KMS-11 (cell line): ENCODE results near the gene FHOD1.

Experiments used
- H2AFZ ChIP-seq: fragments of 200-600 bp; sonication (generic); 2 replicates; pipeline ENCODE4 v1.6.1; 2016; ENCODE audit warnings: antibody characterized with exemption, mixed run types, low read depth
- H3K27ac ChIP-seq: fragments of 200-600 bp; sonication (generic); 2 replicates; pipeline ENCODE4 v1.6.1; 2016; ENCODE audit warnings: mild to moderate bottlenecking, mixed run types
- H3K27me3 ChIP-seq: fragments of 200-600 bp; sonication (generic); 2 replicates; pipeline ENCODE4 v1.6.1; 2017; ENCODE audit warnings: mild to moderate bottlenecking, low read depth, mixed run types, moderate library complexity; ENCODE audit not compliant: insufficient read depth
- H3K36me3 ChIP-seq: fragments of 200-600 bp; sonication (generic); 2 replicates; pipeline ENCODE4 v1.6.1; 2017; ENCODE audit warnings: mild to moderate bottlenecking, mixed run types; ENCODE audit not compliant: insufficient read depth
- H3K4me1 ChIP-seq: fragments of 200-600 bp; sonication (generic); 2 replicates; pipeline ENCODE4 v1.6.1; 2016; ENCODE audit warnings: mild to moderate bottlenecking, low read depth, mixed run types; ENCODE audit not compliant: poor library complexity, severe bottlenecking
- H3K4me2 ChIP-seq: fragments of 200-600 bp; sonication (generic); 2 replicates; pipeline ENCODE4 v1.7.0; 2016; ENCODE audit warnings: mild to moderate bottlenecking, mixed run types
- H3K4me3 ChIP-seq: fragments of 200-600 bp; sonication (generic); IDR thresholded peaks from 2 replicates; pipeline ENCODE4 v1.6.1; 2017; ENCODE audit warnings: low read depth, low read length, mixed read lengths; ENCODE audit not compliant: insufficient read depth
- H3K79me2 ChIP-seq: fragments of 200-600 bp; sonication (generic); 2 replicates; pipeline ENCODE4 v1.6.1; 2016; ENCODE audit warnings: low read depth, mixed run types; ENCODE audit not compliant: insufficient read depth
- H3K9ac ChIP-seq: fragments of 200-600 bp; sonication (generic); 2 replicates; pipeline ENCODE4 v1.6.1; 2016; ENCODE audit warnings: mild to moderate bottlenecking, mixed run types
- H4K20me1 ChIP-seq: fragments of 200-600 bp; sonication (generic); 2 replicates; pipeline ENCODE4 v1.6.1; 2016; ENCODE audit warnings: mild to moderate bottlenecking, mixed run types; ENCODE audit not compliant: insufficient read depth
- CTCF ChIP-seq: fragments of 200-600 bp; sonication (generic); conservative IDR thresholded peaks from 2 replicates; pipeline ENCODE4 v1.6.1; 2017; ENCODE audit warnings: low read depth, mild to moderate bottlenecking, antibody characterized with exemption, low read length, moderate library complexity, mixed read lengths

The FHOD1 gene

GRCh38 chr16:67242138-67242730 is 5.0 kb downstream of the FHOD1 start:
- Histone ChIP-seq H3K4me2 (no peak overlapping the region), H2AFZ (no peak overlapping the region), H3K9ac (no peak overlapping the region), H3K79me2 (no peaks in the 10 kb centered on the region), H3K27ac (no peak overlapping the region), H3K27me3 (no peaks in the 10 kb centered on the region), H3K4me1 (peaks cover 32% of the 10 kb centered on the region), H3K4me3 (no peak overlapping the region), H4K20me1 (no peaks in the 10 kb centered on the region), H3K36me3 (no peaks in the 10 kb centered on the region)
- TF ChIP-seq CTCF = no peak

GRCh38 chr16:67241008-67241900 is 6.0 kb downstream of the FHOD1 start:
- H3K4me3 ChIP-seq = no peak overlapping the region
- H3K27me3 ChIP-seq = no peaks in the 10 kb centered on the region
- peaks cover 32% of the 10 kb centered on the region for H3K4me1 ChIP-seq
- H3K9ac ChIP-seq = no peak overlapping the region
- no peak overlapping the region for H3K4me2 ChIP-seq
- H2AFZ ChIP-seq = no peak overlapping the region
- no peaks in the 10 kb centered on the region for H3K36me3 ChIP-seq
- H4K20me1 ChIP-seq = no peaks in the 10 kb centered on the region
- H3K27ac ChIP-seq = no peak overlapping the region
- no peaks in the 10 kb centered on the region for H3K79me2 ChIP-seq
- TF ChIP-seq CTCF = no peak

- H3K4me3 ChIP-seq = no peak overlapping the region
- H2AFZ ChIP-seq = no peak overlapping the region
- no peaks in the 10 kb centered on the region for H3K27me3 ChIP-seq
- H3K4me1 ChIP-seq = peaks cover 27% of the 10 kb centered on the region
- no peak overlapping the region for H3K9ac ChIP-seq
- H3K79me2 ChIP-seq = peaks cover 4% of the 10 kb centered on the region; the same call in 1 of the 2 replicates
- no peak for TF ChIP-seq CTCF
- H3K27ac ChIP-seq = no peak overlapping the region
- no peak overlapping the region for H3K4me2 ChIP-seq
- H4K20me1 ChIP-seq = no peaks in the 10 kb centered on the region
- H3K36me3 ChIP-seq = no peaks in the 10 kb centered on the region
Measured at GRCh38 chr16:67240506-67240905, 6.8 kb downstream of the FHOD1 start.

- H4K20me1 ChIP-seq = no peaks in the 10 kb centered on the region
- no peaks in the 10 kb centered on the region for H3K36me3 ChIP-seq
- no peak overlapping the region for H3K4me3 ChIP-seq
- no peak overlapping the region for H3K9ac ChIP-seq
- no peak overlapping the region for H2AFZ ChIP-seq
- H3K4me2 ChIP-seq = no peak overlapping the region
- H3K27ac ChIP-seq = no peak overlapping the region
- no peaks in the 10 kb centered on the region for H3K27me3 ChIP-seq
- H3K79me2 ChIP-seq = peaks cover 5% of the 10 kb centered on the region; the same call in 1 of the 2 replicates
- H3K4me1 ChIP-seq = peaks cover 19% of the 10 kb centered on the region
- no peak for TF ChIP-seq CTCF
Measured at GRCh38 chr16:67238806-67239470, 8.3 kb downstream of the FHOD1 start.
